ENCODE data around the gene ADAMTSL3. TPM values are rescaled to one million over a fixed set of nuclear protein-coding genes. Genes with fewer than 3 reads are reported as not detected.
A peak's percentile ranks its signal among the peaks of the same experiment; 100 is the strongest.

Gene ADAMTSL3
- total RNA-seq, 1 donor: 0.72 TPM

DNA sequence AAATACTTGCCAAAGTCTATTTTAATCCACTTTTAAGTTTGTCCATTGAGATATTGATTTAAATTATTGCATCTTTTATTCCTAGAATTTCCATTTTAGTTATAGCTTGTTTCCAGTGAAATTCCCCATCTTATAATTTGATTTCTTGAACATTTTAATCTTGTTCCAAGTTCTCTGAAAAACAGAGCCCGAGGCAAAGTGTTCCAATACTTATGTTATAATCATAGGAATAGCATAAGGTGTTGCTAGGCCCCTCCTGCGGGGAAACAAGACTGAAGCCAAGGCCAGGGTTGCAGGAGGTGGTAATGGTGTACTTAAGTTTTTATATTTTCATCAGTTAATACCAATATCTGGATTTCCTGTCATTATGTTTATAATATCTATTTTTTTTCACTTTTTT is 226.6 kb downstream of the ADAMTSL3 start:
- no peak overlapping the region for H3K4me3 ChIP-seq (ENCODE audit: insufficient read depth, low read length)
- no peaks in the 10 kb centered on the region for H3K9me3 ChIP-seq (ENCODE audit: low read depth, low read length)
- DNase-seq (ENCODE audit: insufficient read length, low spot score, missing footprints): peak; percentile 4
- H3K4me1 ChIP-seq (ENCODE audit: insufficient read depth, low read length): no peaks in the 10 kb centered on the region
- H3K4me2 ChIP-seq (ENCODE audit: insufficient read depth, low read length): no peak overlapping the region
- H3K27ac ChIP-seq (ENCODE audit: low read depth, low read length): no peak overlapping the region
- no peak overlapping the region for H2AFZ ChIP-seq (ENCODE audit: low read length)
- H3K36me3 ChIP-seq (ENCODE audit: insufficient read depth, low read length): no peaks in the 10 kb centered on the region
- H3K79me2 ChIP-seq (ENCODE audit: insufficient read depth, low read length): no peaks in the 10 kb centered on the region
- TF ChIP-seq, protein P1, sequence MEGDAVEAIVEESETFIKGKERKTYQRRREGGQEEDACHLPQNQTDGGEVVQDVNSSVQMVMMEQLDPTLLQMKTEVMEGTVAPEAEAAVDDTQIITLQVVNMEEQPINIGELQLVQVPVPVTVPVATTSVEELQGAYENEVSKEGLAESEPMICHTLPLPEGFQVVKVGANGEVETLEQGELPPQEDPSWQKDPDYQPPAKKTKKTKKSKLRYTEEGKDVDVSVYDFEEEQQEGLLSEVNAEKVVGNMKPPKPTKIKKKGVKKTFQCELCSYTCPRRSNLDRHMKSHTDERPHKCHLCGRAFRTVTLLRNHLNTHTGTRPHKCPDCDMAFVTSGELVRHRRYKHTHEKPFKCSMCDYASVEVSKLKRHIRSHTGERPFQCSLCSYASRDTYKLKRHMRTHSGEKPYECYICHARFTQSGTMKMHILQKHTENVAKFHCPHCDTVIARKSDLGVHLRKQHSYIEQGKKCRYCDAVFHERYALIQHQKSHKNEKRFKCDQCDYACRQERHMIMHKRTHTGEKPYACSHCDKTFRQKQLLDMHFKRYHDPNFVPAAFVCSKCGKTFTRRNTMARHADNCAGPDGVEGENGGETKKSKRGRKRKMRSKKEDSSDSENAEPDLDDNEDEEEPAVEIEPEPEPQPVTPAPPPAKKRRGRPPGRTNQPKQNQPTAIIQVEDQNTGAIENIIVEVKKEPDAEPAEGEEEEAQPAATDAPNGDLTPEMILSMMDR (IDR thresholded peaks at IDR 0.05; ENCODE audit: extremely low read depth, low read depth, low read length): no peak
- no peaks in the 10 kb centered on the region for H4K20me1 ChIP-seq (ENCODE audit: insufficient read depth, low read length)
- H3K27me3 ChIP-seq (ENCODE audit: insufficient read depth, low read length): no peaks in the 10 kb centered on the region

- H4K20me1 ChIP-seq (ENCODE audit: insufficient read depth, low read length): no peaks in the 10 kb centered on the region
- no peak overlapping the region for H3K4me3 ChIP-seq (ENCODE audit: insufficient read depth, low read length)
- no peak for DNase-seq (ENCODE audit: insufficient read length, low spot score, missing footprints)
- H3K9me3 ChIP-seq (ENCODE audit: low read depth, low read length): no peaks in the 10 kb centered on the region
- no peak overlapping the region for H3K4me2 ChIP-seq (ENCODE audit: insufficient read depth, low read length)
- H3K36me3 ChIP-seq (ENCODE audit: insufficient read depth, low read length): no peaks in the 10 kb centered on the region
- H3K79me2 ChIP-seq (ENCODE audit: insufficient read depth, low read length): no peaks in the 10 kb centered on the region
- no peak overlapping the region for H3K27ac ChIP-seq (ENCODE audit: low read depth, low read length)
- H3K27me3 ChIP-seq (ENCODE audit: insufficient read depth, low read length): no peaks in the 10 kb centered on the region
- no peaks in the 10 kb centered on the region for H3K4me1 ChIP-seq (ENCODE audit: insufficient read depth, low read length)
- TF ChIP-seq, protein P1 (IDR thresholded peaks at IDR 0.05; ENCODE audit: extremely low read depth, low read depth, low read length): no peak
- H2AFZ ChIP-seq (ENCODE audit: low read length): no peak overlapping the region
Observed at GRCh38 chr15:83881156-83881555, 227.2 kb downstream of the ADAMTSL3 start.

DNA sequence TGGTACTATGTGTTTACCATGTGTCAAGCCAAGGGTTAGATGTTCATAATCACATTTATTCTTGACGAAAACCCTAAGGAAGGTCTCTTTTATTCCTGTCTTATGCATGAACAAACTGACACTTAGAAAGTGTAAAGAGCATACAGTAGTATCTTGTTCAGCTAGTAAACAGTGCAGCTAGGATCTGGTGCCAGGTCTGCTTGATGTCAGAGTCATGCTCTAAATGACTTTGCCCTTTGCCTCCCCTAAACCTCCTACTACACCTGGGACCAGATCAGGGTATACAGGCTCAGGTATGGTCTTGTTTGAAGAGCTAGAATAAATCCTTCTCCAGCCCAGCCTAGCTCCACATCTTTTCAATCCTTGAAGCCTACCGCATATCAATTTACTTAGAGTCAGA is 232.4 kb downstream of the ADAMTSL3 start:
- no peak for DNase-seq (ENCODE audit: insufficient read length, low spot score, missing footprints)
- H3K27ac ChIP-seq (ENCODE audit: low read depth, low read length): no peak overlapping the region
- TF ChIP-seq, protein P1 (IDR thresholded peaks at IDR 0.05; ENCODE audit: extremely low read depth, low read depth, low read length): no peak
- H2AFZ ChIP-seq (ENCODE audit: low read length): no peak overlapping the region
- no peak overlapping the region for H3K4me3 ChIP-seq (ENCODE audit: insufficient read depth, low read length)
- H3K36me3 ChIP-seq (ENCODE audit: insufficient read depth, low read length): no peaks in the 10 kb centered on the region
- no peak overlapping the region for H3K4me2 ChIP-seq (ENCODE audit: insufficient read depth, low read length)
- no peaks in the 10 kb centered on the region for H4K20me1 ChIP-seq (ENCODE audit: insufficient read depth, low read length)
- H3K9me3 ChIP-seq (ENCODE audit: low read depth, low read length): no peaks in the 10 kb centered on the region
- no peaks in the 10 kb centered on the region for H3K79me2 ChIP-seq (ENCODE audit: insufficient read depth, low read length)
- H3K27me3 ChIP-seq (ENCODE audit: insufficient read depth, low read length): no peaks in the 10 kb centered on the region
- H3K4me1 ChIP-seq (ENCODE audit: insufficient read depth, low read length): no peaks in the 10 kb centered on the region

DNA sequence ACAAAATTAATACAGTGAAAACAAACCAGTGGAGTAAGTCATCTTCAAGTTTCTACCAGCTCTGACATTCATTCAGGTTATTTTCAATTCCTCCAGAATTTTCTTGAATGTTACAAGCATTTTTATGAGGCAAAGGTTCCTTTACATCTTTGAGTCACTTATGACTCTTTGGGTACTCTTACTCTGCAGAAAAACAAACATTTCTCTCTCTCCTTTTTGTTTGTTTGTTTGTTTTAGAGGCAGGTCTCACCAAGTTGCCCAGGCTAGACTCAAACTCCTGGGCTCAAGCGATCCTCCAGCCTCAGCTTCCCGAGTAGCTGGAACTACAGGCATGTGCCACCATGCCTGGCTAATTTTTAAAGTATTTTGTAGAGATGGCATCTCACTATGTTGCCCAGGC is 233.5 kb downstream of the ADAMTSL3 start:
- Histone ChIP-seq H3K27ac (ENCODE audit: low read depth, low read length) (no peak overlapping the region), H3K27me3 (ENCODE audit: insufficient read depth, low read length) (no peaks in the 10 kb centered on the region), H3K9me3 (ENCODE audit: low read depth, low read length) (no peaks in the 10 kb centered on the region), H3K4me1 (ENCODE audit: insufficient read depth, low read length) (no peaks in the 10 kb centered on the region), H3K4me2 (ENCODE audit: insufficient read depth, low read length) (no peak overlapping the region), H2AFZ (ENCODE audit: low read length) (no peak overlapping the region), H3K79me2 (ENCODE audit: insufficient read depth, low read length) (no peaks in the 10 kb centered on the region), H3K36me3 (ENCODE audit: insufficient read depth, low read length) (no peaks in the 10 kb centered on the region), H4K20me1 (ENCODE audit: insufficient read depth, low read length) (no peaks in the 10 kb centered on the region), H3K4me3 (ENCODE audit: insufficient read depth, low read length) (no peak overlapping the region)
- DNase-seq (ENCODE audit: insufficient read length, low spot score, missing footprints): no peak
- TF ChIP-seq, protein P1 (IDR thresholded peaks at IDR 0.05; ENCODE audit: extremely low read depth, low read depth, low read length): no peak
